ENCODE measurements around the gene SLC41A2.

Gene SLC41A2

DNA sequence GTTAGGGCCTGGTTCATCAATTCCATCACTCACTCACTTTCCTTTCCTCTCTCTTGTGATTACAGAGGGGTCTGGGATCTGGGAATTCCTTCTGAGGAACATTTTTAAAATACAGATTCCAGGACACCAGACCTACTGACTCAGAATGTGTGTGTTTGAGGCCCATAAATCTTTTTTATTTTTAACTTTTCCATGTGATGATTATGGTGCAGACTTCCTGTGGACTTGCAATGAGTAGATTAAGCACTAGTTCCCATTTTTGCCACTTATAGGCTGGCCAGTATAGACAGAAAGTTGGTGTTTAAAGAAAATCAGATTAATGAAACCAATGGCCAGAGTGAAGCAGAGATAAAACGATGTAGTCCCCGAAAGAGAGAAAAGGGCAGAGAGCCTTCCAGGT lies 28.1 kb downstream of the SLC41A2 start:
- DNase-seq: no peak

DNA sequence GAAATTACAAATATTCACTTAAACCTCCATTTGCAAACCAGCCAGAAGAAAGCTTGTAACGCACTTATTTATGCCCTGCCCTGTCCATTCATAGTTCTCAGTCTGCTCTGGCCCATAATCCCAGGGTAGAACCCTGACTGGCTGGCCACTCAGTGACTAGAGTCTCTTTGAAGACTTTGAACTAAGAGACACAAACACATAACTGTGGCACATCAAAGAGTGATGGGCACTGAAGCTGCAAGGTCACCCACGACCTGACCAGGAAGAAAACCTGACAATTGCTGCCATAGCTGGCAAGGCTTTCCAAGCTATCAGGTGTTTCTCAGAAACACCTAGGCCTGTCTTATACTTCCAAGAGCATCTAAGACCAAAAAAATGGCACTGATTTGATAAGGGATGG lies 28.7 kb downstream of the SLC41A2 start:
- no peak for DNase-seq

DNA sequence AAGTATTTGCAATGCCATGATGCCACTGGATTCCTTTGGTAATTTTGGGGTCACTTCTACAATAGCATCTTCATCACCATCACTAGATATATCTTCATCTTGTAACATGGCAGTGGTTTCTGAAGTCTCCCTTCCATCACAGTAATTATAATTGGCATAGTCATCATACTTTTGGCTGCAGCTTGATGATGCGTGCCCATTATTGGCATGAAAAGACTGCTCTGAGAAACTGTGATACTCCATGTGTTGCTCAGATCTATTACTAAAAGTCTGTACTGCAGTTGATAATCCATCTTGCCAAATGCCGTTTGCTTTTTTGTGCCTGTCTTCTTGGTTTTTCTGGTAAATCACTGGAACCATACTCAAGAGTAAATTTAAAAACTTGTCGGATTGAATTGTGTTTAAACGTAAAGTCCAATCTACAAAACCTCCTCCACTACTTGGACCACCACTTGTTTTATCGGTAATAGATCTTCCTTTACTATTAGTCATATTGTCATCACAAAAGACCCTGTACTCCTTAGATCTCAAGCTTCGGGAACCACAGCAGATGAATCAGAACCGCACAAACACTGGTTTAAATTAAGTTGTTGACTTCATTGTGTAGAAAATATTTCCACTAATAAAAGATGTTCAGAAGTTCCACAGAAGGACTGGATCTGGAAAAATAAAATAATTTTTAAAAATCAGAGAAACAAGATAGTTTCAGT lies 29.9 kb downstream of the SLC41A2 start:
- no peak for DNase-seq

- DNase-seq: no peak
Observed at GRCh38 chr12:104925501-104925900, 32.6 kb downstream of the SLC41A2 start.

DNA sequence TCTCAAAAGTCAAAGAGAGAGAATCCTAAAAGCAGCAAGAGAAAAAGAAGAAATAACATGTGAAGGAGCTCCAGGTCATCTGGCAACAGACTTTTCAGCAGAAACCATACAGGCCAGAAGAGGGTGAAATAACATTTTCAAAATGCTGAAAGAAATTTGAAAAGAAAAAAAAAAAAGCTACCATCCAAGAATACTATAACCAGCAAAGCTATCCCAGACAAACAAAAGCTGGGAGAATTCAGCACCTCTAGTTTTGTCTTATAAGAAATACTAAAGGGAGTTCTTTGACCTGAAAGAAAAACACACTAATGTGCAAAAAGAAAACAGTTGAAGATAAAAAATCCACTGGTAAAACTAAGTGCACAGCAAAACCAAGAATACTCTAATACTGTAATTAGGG lies 36.8 kb downstream of the SLC41A2 start:
- no peak for DNase-seq

GRCh38 chr12:104911942-104912341 lies 46.1 kb downstream of the SLC41A2 start:
- no peak for DNase-seq

DNA sequence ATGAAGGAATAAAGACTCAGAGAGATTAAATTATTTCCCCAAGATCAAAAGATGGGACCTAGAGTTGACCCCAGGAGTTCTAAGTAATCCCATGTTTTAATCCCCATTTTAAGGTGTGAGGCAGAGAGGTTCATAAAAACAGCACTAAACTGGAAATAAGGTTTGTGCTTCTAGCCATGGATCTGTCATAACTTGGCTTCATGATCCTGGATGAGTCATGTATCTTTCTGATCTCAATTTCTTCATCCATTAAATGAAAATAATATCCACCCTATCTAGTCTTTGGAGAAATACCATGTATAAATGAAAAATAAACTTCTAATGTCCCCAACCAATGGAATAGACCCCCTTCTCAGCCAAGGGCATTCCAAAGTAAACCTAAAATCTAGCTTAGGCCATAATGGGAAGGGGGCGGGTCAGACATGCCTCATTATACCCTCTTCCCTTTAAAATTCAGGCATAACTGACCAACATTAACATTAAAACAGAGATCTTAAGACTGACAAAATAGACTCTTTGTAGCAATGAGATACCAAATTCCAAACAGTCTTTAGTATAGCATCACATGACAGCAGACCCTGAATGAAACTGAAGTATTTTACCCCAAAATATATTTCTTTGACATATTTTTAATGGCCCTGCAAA lies 47.8 kb downstream of the SLC41A2 start:
- no peak for DNase-seq

DNA sequence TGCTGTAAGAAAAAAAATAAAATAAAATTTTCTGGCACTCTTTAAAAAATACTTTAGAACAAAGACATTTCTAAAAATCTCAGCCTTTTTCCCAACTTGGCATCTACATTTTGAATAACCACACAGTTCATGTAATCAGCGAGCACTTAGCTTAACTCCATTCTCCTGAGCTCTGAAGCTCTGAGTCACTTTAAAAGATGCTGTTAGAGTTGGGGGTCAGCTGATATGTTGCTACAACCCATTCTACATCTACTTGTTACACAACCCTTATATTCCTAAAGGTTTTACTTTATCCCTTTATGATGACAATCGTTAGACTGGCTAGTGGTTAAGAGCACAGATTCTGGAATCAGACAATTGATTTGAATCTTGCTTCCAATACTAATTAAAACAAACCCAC lies 48.3 kb downstream of the SLC41A2 start:
- peak; percentile 8 for DNase-seq

Measured in fibroblast of skin of scalp (primary cell).